Measurements from ENCODE around the gene MT1E. TPM values are rescaled to one million over a fixed set of nuclear protein-coding genes. Genes with fewer than 3 reads are reported as not detected.

The MT1E gene
- total and polyA plus RNA-seq, 2 donors (not counting 1 experiment from before 2014, with no cell fraction given), result 3.1 TPM; not detected in 1

- Mint-ChIP-seq H3K4me1 (peaks cover 7% of the 10 kb centered on the region), H3K27ac (no peak overlapping the region), H3K27me3 (peaks cover 55% of the 10 kb centered on the region), H3K9me3 (ENCODE audit: insufficient read depth) (no peaks in the 10 kb centered on the region), H3K4me3 (peak overlapping the region; percentile 30)
- Histone ChIP-seq H3K9ac (ENCODE audit: low read length) (no peak overlapping the region), H4K20me1 (ENCODE audit: control insufficient read depth, insufficient read depth, low read length, poor library complexity, severe bottlenecking) (no peaks in the 10 kb centered on the region), H3K36me3 (replicated peaks in 1 of 2; ENCODE audit: control extremely low read depth in 1 of 2, control insufficient read depth in 1 of 2, extremely low read depth in 1 of 2, insufficient read depth in 2 of 2, low read length in 1 of 2) (no peaks in the 10 kb centered on the region), H3K4me1 (ENCODE audit: control insufficient read depth in 2 of 2, insufficient read depth in 2 of 2, low read length in 2 of 2) (peaks cover 10% of the 10 kb centered on the region in 2 donors), H3K9me3 (ENCODE audit: control extremely low read depth in 1 of 3, control insufficient read depth in 2 of 3, insufficient read depth in 1 of 3, low read length in 2 of 3) (no peaks in the 10 kb centered on the region), H3K27me3 (replicated peaks in 1 of 4; ENCODE audit: control extremely low read depth in 1 of 4, control insufficient read depth in 3 of 4, insufficient read depth in 4 of 4, low read length in 3 of 4) (peaks cover 0 to 39% (median 18%) of the 10 kb centered on the region in 4 experiments), H3K4me2 (replicated peaks; ENCODE audit: low read depth, low read length, poor library complexity, severe bottlenecking) (peak overlapping the region; percentile 49), H3K79me2 (ENCODE audit: control insufficient read depth, insufficient read depth, low read length) (no peaks in the 10 kb centered on the region), H3K4me3 (ENCODE audit: control extremely low read depth in 1 of 5, extremely low read depth in 1 of 5, insufficient read depth in 1 of 5, low read depth in 2 of 5, low read length in 4 of 5) (peak overlapping the region in 2 of 5 experiments; percentile 5 to 8), H2AFZ (ENCODE audit: insufficient read depth, low read depth, low read length, poor library complexity, severe bottlenecking) (peak overlapping the region; percentile 42), H3K27ac (ENCODE audit: low read length in 2 of 2) (no peak overlapping the region)
- 6% methylated on average over 23 of the region's 32 CpGs for WGBS (ENCODE audit: insufficient coverage)
- ATAC-seq (ENCODE audit: low read depth) (no peak), DNase-seq (no peak)
- intact Hi-C loops (cut with micrococcal nuclease), result no loop called here
- ChIA-PET POLR2A (no interaction called here), CTCF (interaction anchor here (1.0 to 1.8 kb wide), 4 partner anchors 25 to 163 kb away, joined by 3 to 14 read pairs (median 3); no protein-coding TSS in a partner anchor)
- TF ChIP-seq CTCF (IDR thresholded peaks at IDR 0.05) (no peak), EZH2 (IDR thresholded peaks at IDR 0.05; ENCODE audit: borderline replicate concordance, insufficient read depth, low read depth, low read length, poor library complexity, severe bottlenecking) (no peak)
Measured at GRCh38 chr16:56675685-56676210, 50.2 kb downstream of the MT1E start.

Other genes starting within 250 kb of the MT1E start
- gene AMFR, start 200.2 kb upstream of the MT1E start, total RNA-seq, result 225 and 234 TPM in 2 replicates
- 118 and 165 TPM in 2 replicates for gene AMFR, start 200.2 kb upstream of the MT1E start, polyA plus RNA-seq
- 85.5 and 89.4 TPM in 2 replicates for gene NUDT21, start 174.4 kb upstream of the MT1E start, total RNA-seq
- 25.0 and 27.3 TPM in 2 replicates for gene NUDT21, start 174.4 kb upstream of the MT1E start, polyA plus RNA-seq
- 28.7 and 30.9 TPM in 2 replicates for gene OGFOD1, start 174.2 kb upstream of the MT1E start, total RNA-seq
- gene OGFOD1, start 174.2 kb upstream of the MT1E start, polyA plus RNA-seq, result 6.0 and 8.4 TPM in 2 replicates
- gene BBS2, start 105.8 kb upstream of the MT1E start, total RNA-seq, result 63.4 and 69.6 TPM in 2 replicates
- 49.4 and 70.8 TPM in 2 replicates for gene BBS2, start 105.8 kb upstream of the MT1E start, polyA plus RNA-seq
- not detected in 2 replicates for gene MT4, start 60.7 kb upstream of the MT1E start, total RNA-seq
- not detected in 2 replicates for gene MT4, start 60.7 kb upstream of the MT1E start, polyA plus RNA-seq
- gene MT3, start 36.3 kb upstream of the MT1E start, total RNA-seq, result not detected in 2 replicates
- gene MT3, start 36.3 kb upstream of the MT1E start, polyA plus RNA-seq, result not detected in 2 replicates
- gene MT2A, start 17.2 kb upstream of the MT1E start, total RNA-seq, result 6.7 and 14.4 TPM in 2 replicates
- gene MT2A, start 17.2 kb upstream of the MT1E start, polyA plus RNA-seq, result 1.1 and 3.1 TPM in 2 replicates
- not detected in 2 replicates for gene MT1M, start 6.9 kb downstream of the MT1E start, total RNA-seq
- not detected in 2 replicates for gene MT1M, start 6.9 kb downstream of the MT1E start, polyA plus RNA-seq
- gene MT1A, start 12.9 kb downstream of the MT1E start, total RNA-seq, result not detected in 2 replicates
- gene MT1A, start 12.9 kb downstream of the MT1E start, polyA plus RNA-seq, result not detected in 2 replicates
- gene MT1B, start 26.1 kb downstream of the MT1E start, total RNA-seq, result not detected in 2 replicates
- not detected in 2 replicates for gene MT1B, start 26.1 kb downstream of the MT1E start, polyA plus RNA-seq
- gene MT1F, start 32.2 kb downstream of the MT1E start, total RNA-seq, result 4.3 and 7.6 TPM in 2 replicates
- 2.2 and 5.3 TPM in 2 replicates for gene MT1F, start 32.2 kb downstream of the MT1E start, polyA plus RNA-seq
- not detected in 2 replicates for gene MT1G, start 42.3 kb downstream of the MT1E start, total RNA-seq
- not detected in 2 replicates for gene MT1G, start 42.3 kb downstream of the MT1E start, polyA plus RNA-seq
- gene MT1H, start 44.0 kb downstream of the MT1E start, total RNA-seq, result not detected in 2 replicates
- not detected in 2 replicates for gene MT1H, start 44.0 kb downstream of the MT1E start, polyA plus RNA-seq
- 13.0 and 17.2 TPM in 2 replicates for gene MT1X, start 56.7 kb downstream of the MT1E start, total RNA-seq
- 8.0 and 9.1 TPM in 2 replicates for gene MT1X, start 56.7 kb downstream of the MT1E start, polyA plus RNA-seq
- 64.6 and 67.1 TPM in 2 replicates for gene NUP93, start 104.3 kb downstream of the MT1E start, total RNA-seq
- gene NUP93, start 104.3 kb downstream of the MT1E start, polyA plus RNA-seq, result 23.6 and 30.4 TPM in 2 replicates
- gene SLC12A3, start 239.4 kb downstream of the MT1E start, total RNA-seq, result 4.9 and 5.3 TPM in 2 replicates
- gene SLC12A3, start 239.4 kb downstream of the MT1E start, polyA plus RNA-seq, result 0.72 and 1.3 TPM in 2 replicates